Peyer's patch (tissue), 4 donors: ENCODE data around the gene TEAD4. TPM values are rescaled to one million over a fixed set of nuclear protein-coding genes. Genes with fewer than 3 reads are reported as not detected.

Source experiments
- DNase-seq, 3 donors: peaks; one replicate each; pipeline ENCODE4 v3.0.0-alpha.2; 2017 to 2019
- H3K27ac ChIP-seq, 4 donors: fragments of 200-600 bp; sonication (generic); one replicate each; pipeline ENCODE4 v1.5.1; 2016 to 2019
- H3K27me3 ChIP-seq, 2 donors: fragments of 200-600 bp; sonication (generic); one replicate each; pipeline ENCODE4 v1.5.1; 2019
- H3K36me3 ChIP-seq, 3 donors: fragments of 200-600 bp; sonication (generic); one replicate each; pipeline ENCODE4 v1.5.1; 2016 to 2019
- H3K4me1 ChIP-seq, 4 donors: fragments of 200-600 bp; sonication (generic); one replicate each; pipeline ENCODE4 v1.5.1; 2016 to 2019
- H3K4me3 ChIP-seq, 4 donors: fragments of 200-600 bp; sonication (generic); 1 replicate in 3 of 4; 2 replicates in 1 of 4; pipeline ENCODE4 v1.5.1; 2016 to 2019; ENCODE audit warnings: mild to moderate bottlenecking in 1 of 4
- H3K9me3 ChIP-seq, 4 donors: fragments of 200-600 bp; sonication (generic); one replicate each; pipeline ENCODE4 v1.5.1; 2016 to 2019; ENCODE audit warnings: mild to moderate bottlenecking in 1 of 4
- CTCF ChIP-seq, 6 experiments: fragments of 450-650 bp in 4 of 6; fragments of 200-600 bp in 2 of 6; sonication (generic) in 1 of 6; IDR thresholded peaks; one replicate each; pipeline ENCODE4 v1.5.1; 2017 to 2019; ENCODE audit warnings: antibody characterized with exemption in 6 of 6, mild to moderate bottlenecking in 3 of 6, moderate library complexity in 1 of 6
- POLR2A ChIP-seq, 2 donors: fragments of 450-650 bp; IDR thresholded peaks; one replicate each; pipeline ENCODE4 v1.5.1; 2017; ENCODE audit warnings: antibody characterized with exemption in 2 of 2, mild to moderate bottlenecking in 2 of 2, moderate library complexity in 2 of 2
- total RNA-seq, 4 donors: library from RNA; depleted of rRNA; stranded (reverse); fragments of >200 nt; gene quantifications; one replicate each; pipeline ENCODE4 v1.1.0, GENCODE V29; 2016

The TEAD4 gene
- total RNA-seq, 4 donors from 2014 or later, result 4.3 to 6.6 (median 5.1) TPM

GRCh38 chr12:2949411-2949810 is 9.8 kb upstream of the TEAD4 start:
- Histone ChIP-seq H3K27ac (no peak overlapping the region), H3K4me3 (no peak overlapping the region), H3K27me3 (no peaks in the 10 kb centered on the region), H3K9me3 (no peaks in the 10 kb centered on the region), H3K4me1 (no peaks in the 10 kb centered on the region), H3K36me3 (no peaks in the 10 kb centered on the region)
- no peak for TF ChIP-seq CTCF (IDR thresholded peaks at IDR 0.05)
- no peak for TF ChIP-seq POLR2A (IDR thresholded peaks at IDR 0.05)
- no peak for DNase-seq

GRCh38 chr12:2955888-2956287 is 3.3 kb upstream of the TEAD4 start:
- H3K4me1 ChIP-seq, result peaks cover 0 to 19% (median 7%) of the 10 kb centered on the region in 4 donors
- H3K36me3 ChIP-seq, result no peaks in the 10 kb centered on the region
- TF ChIP-seq CTCF (IDR thresholded peaks at IDR 0.05) (no peak), POLR2A (IDR thresholded peaks at IDR 0.05) (no peak)
- no peak overlapping the region for H3K27ac ChIP-seq
- H3K9me3 ChIP-seq, result no peaks in the 10 kb centered on the region
- no peak overlapping the region for H3K4me3 ChIP-seq
- H3K27me3 ChIP-seq, result no peaks in the 10 kb centered on the region
- no peak for DNase-seq

GRCh38 chr12:2957816-2958431 is 1.3 kb upstream of the TEAD4 start:
- no peak for TF ChIP-seq POLR2A (IDR thresholded peaks at IDR 0.05)
- TF ChIP-seq CTCF (IDR thresholded peaks at IDR 0.05), result peak in 3 of 6 experiments; percentile 21 to 28 (median 24)

GRCh38 chr12:2958432-2959191 is 585 bp upstream of the TEAD4 start:
- no peaks in the 10 kb centered on the region for H3K36me3 ChIP-seq
- H3K27me3 ChIP-seq, result no peaks in the 10 kb centered on the region
- no peaks in the 10 kb centered on the region for H3K9me3 ChIP-seq
- DNase-seq, result peak in 1 of 3 donors; percentile 70
- peaks cover 0 to 19% (median 7%) of the 10 kb centered on the region in 4 donors for H3K4me1 ChIP-seq
- peak overlapping the region in 3 of 4 donors; percentile 27 to 84 (median 80) for H3K27ac ChIP-seq
- TF ChIP-seq POLR2A (IDR thresholded peaks at IDR 0.05), result no peak
- TF ChIP-seq CTCF (IDR thresholded peaks at IDR 0.05), result no peak
- H3K4me3 ChIP-seq, result peak overlapping the region; percentile 28 to 66 (median 50)

More at GRCh38 chr12:2957816-2958431, 1.3 kb upstream of the TEAD4 start:
- no peak for DNase-seq
- peak overlapping the region in 2 of 4 donors; percentile 80 to 84 for H3K27ac ChIP-seq
- peaks cover 0 to 19% (median 7%) of the 10 kb centered on the region in 4 donors for H3K4me1 ChIP-seq
- H3K4me3 ChIP-seq, result peak overlapping the region in 3 of 4 donors; percentile 28 to 66 (median 64)
- no peaks in the 10 kb centered on the region for H3K27me3 ChIP-seq
- no peaks in the 10 kb centered on the region for H3K36me3 ChIP-seq
- H3K9me3 ChIP-seq, result no peaks in the 10 kb centered on the region

- TF ChIP-seq CTCF (IDR thresholded peaks at IDR 0.05) (no peak), POLR2A (IDR thresholded peaks at IDR 0.05) (no peak)
- Histone ChIP-seq H3K4me1 (peaks cover 0 to 19% (median 7%) of the 10 kb centered on the region in 4 donors), H3K27ac (peak overlapping the region; percentile 14 to 84 (median 61)), H3K9me3 (no peaks in the 10 kb centered on the region), H3K36me3 (no peaks in the 10 kb centered on the region), H3K27me3 (no peaks in the 10 kb centered on the region), H3K4me3 (peak overlapping the region; percentile 27 to 66 (median 51))
- DNase-seq, result peak in 1 of 3 donors; percentile 65
Measured at GRCh38 chr12:2959505-2960389, 550 bp downstream of the TEAD4 start.
